GM19238 (cell line): ENCODE measurements around the gene ANKRD2.
"Not testable (repeated sequence)": the region's sequence is repeated elsewhere in the genome, so short reads cannot be mapped to it uniquely, and the experiment has no call there.

ENCODE experiments used
- DNase-seq: peaks from one replicate; pipeline ENCODE4 v3.0.0; 2011; ENCODE audit warnings: low spot score; ENCODE audit not compliant: insufficient read length

Gene ANKRD2

GRCh38 chr10:97572214-97572989 lies at the start of gene ANKRD2:
Gene ANKRD2, plus strand, starts transcription at chr10:97572779. Its CDS starts 10 bp downstream, at chr10:97572789.
- peak; percentile 60 for DNase-seq

GRCh38 chr10:97522937-97523336 lies 49.6 kb upstream of the ANKRD2 start:
- DNase-seq, result no peak

- DNase-seq, result no peak
These were observed 47.5 kb upstream of the ANKRD2 start for GRCh38 chr10:97525086-97525485.

- no peak for DNase-seq
These were observed 46.9 kb upstream of the ANKRD2 start for GRCh38 chr10:97525683-97526110.

- DNase-seq, result not testable (repeated sequence)
These were observed 43.7 kb upstream of the ANKRD2 start for GRCh38 chr10:97528876-97529275.

GRCh38 chr10:97529685-97530465 lies 42.7 kb upstream of the ANKRD2 start:
- no peak for DNase-seq

- DNase-seq, result no peak
These were observed 41.1 kb upstream of the ANKRD2 start for GRCh38 chr10:97531401-97531986.

GRCh38 chr10:97532935-97533671 lies 39.5 kb upstream of the ANKRD2 start:
- no peak for DNase-seq

GRCh38 chr10:97533888-97534287 lies 38.7 kb upstream of the ANKRD2 start:
- no peak for DNase-seq

- peak; percentile 45 for DNase-seq
These were observed 37.7 kb upstream of the ANKRD2 start for GRCh38 chr10:97534746-97535367.

GRCh38 chr10:97537186-97537869 lies 35.3 kb upstream of the ANKRD2 start:
- no peak for DNase-seq

- no peak for DNase-seq
These were observed 34.2 kb upstream of the ANKRD2 start for GRCh38 chr10:97538411-97538810.

GRCh38 chr10:97538839-97539238 lies 33.7 kb upstream of the ANKRD2 start:
- DNase-seq, result no peak

GRCh38 chr10:97539523-97540200 lies 32.9 kb upstream of the ANKRD2 start:
- DNase-seq, result no peak

GRCh38 chr10:97540669-97541500 lies 31.7 kb upstream of the ANKRD2 start:
- no peak for DNase-seq

GRCh38 chr10:97542169-97543024 lies 30.2 kb upstream of the ANKRD2 start:
- DNase-seq, result no peak

GRCh38 chr10:97543025-97543546 lies 29.5 kb upstream of the ANKRD2 start:
- DNase-seq, result no peak
